GM23338 (cell line): ENCODE measurements around the gene VWDE. TPM values are rescaled to one million over a fixed set of nuclear protein-coding genes. Genes with fewer than 3 reads are reported as not detected.

Experiments used
- ATAC-seq: fragments of 200-7000 bp; cut with Tn5 transposase; 3 replicates; pipeline ENCODE4 v1.9.1; 2020
- DNase-seq: peaks from one replicate; pipeline ENCODE4 v3.0.0-alpha.2; 2015; ENCODE audit warnings: low spot score
- H2AFZ ChIP-seq: fragments of 200-600 bp; sonication (generic); 2 replicates; pipeline ENCODE4 v1.8.0; 2016; ENCODE audit warnings: antibody characterized with exemption, mild to moderate bottlenecking, moderate library complexity
- H3F3A ChIP-seq: fragments of 200-600 bp; sonication (generic); replicated peaks from 2 replicates; pipeline ENCODE4 v1.8.0; 2017; ENCODE audit warnings: antibody characterized with exemption, mixed run types, low read depth
- H3K27ac ChIP-seq: fragments of 200-600 bp; sonication (generic); 2 replicates; pipeline ENCODE4 v1.6.1; 2016; ENCODE audit warnings: low read depth
- H3K27me3 ChIP-seq: fragments of 200-600 bp; sonication (generic); 2 replicates; pipeline ENCODE4 v1.8.0; 2016; ENCODE audit warnings: mild to moderate bottlenecking, mixed run types, moderate library complexity; ENCODE audit not compliant: insufficient read depth
- H3K36me3 ChIP-seq: fragments of 200-600 bp; sonication (generic); 2 replicates; pipeline ENCODE4 v1.8.0; 2016; ENCODE audit warnings: mild to moderate bottlenecking; ENCODE audit not compliant: insufficient read depth
- H3K4me1 ChIP-seq: fragments of 200-600 bp; sonication (generic); 2 replicates; pipeline ENCODE4 v1.8.0; 2016; ENCODE audit warnings: mild to moderate bottlenecking, moderate library complexity; ENCODE audit not compliant: insufficient read depth
- H3K4me2 ChIP-seq: fragments of 200-600 bp; sonication (generic); 2 replicates; pipeline ENCODE4 v1.7.1; 2017; ENCODE audit warnings: mixed run types
- H3K4me3 ChIP-seq: fragments of 200-600 bp; sonication (generic); 2 replicates; pipeline ENCODE4 v1.6.1; 2016; ENCODE audit warnings: mixed run types
- H3K79me2 ChIP-seq: fragments of 200-600 bp; sonication (generic); replicated peaks from 2 replicates; pipeline ENCODE4 v1.8.0; 2017; ENCODE audit warnings: mild to moderate bottlenecking; ENCODE audit not compliant: insufficient read depth
- H3K9me2 ChIP-seq: fragments of 200-600 bp; sonication (generic); 2 replicates; pipeline ENCODE4 v1.8.0; 2017; ENCODE audit not compliant: insufficient read depth
- H4K20me1 ChIP-seq: fragments of 200-600 bp; sonication (generic); replicated peaks from 2 replicates; pipeline ENCODE4 v1.8.0; 2017; ENCODE audit warnings: mild to moderate bottlenecking; ENCODE audit not compliant: insufficient read depth
- H3K27ac Mint-ChIP-seq: 2 replicates; pipeline ENCODE4 v1.8.0; 2020; ENCODE audit warnings: inconsistent platforms, mild to moderate bottlenecking, moderate library complexity, mixed read lengths
- H3K27me3 Mint-ChIP-seq: 3 replicates; pipeline ENCODE4 v1.8.0; 2022; ENCODE audit warnings: low read depth, mild to moderate bottlenecking, moderate library complexity, mixed read lengths, inconsistent platforms; ENCODE audit not compliant: insufficient read depth, poor library complexity
- H3K36me3 Mint-ChIP-seq: 3 replicates; pipeline ENCODE4 v1.8.0; 2021; ENCODE audit warnings: low read depth, mild to moderate bottlenecking, inconsistent platforms, moderate library complexity, mixed read lengths
- H3K4me1 Mint-ChIP-seq: 3 replicates; pipeline ENCODE4 v1.8.0; 2020; ENCODE audit warnings: mild to moderate bottlenecking, inconsistent platforms, mixed read lengths
- H3K4me3 Mint-ChIP-seq: 3 replicates; pipeline ENCODE4 v1.8.0; 2021; ENCODE audit warnings: moderate library complexity, mild to moderate bottlenecking, inconsistent platforms, mixed read lengths
- H3K9me3 Mint-ChIP-seq: 3 replicates; pipeline ENCODE4 v1.8.0; 2020; ENCODE audit warnings: moderate library complexity, mild to moderate bottlenecking, inconsistent platforms, mixed read lengths
- EZH2phosphoT487 ChIP-seq: fragments of 200-600 bp; sonication (generic); IDR thresholded peaks from one replicate; pipeline ENCODE4 v1.8.1; 2018; ENCODE audit warnings: antibody characterized with exemption; ENCODE audit not compliant: unreplicated experiment
- JUNB ChIP-seq: IDR thresholded peaks from one replicate; pipeline ENCODE4 v1.6.1; 2016; ENCODE audit warnings: antibody characterized with exemption; ENCODE audit not compliant: unreplicated experiment
- STAT1 ChIP-seq: IDR thresholded peaks from one replicate; pipeline ENCODE4 v1.6.1; 2016; ENCODE audit warnings: antibody characterized with exemption; ENCODE audit not compliant: unreplicated experiment
- ZNF114 ChIP-seq: fragments of 250-450 bp; sonication (Bioruptor Pico); IDR thresholded peaks from 2 replicates; pipeline ENCODE4 v1.5.0; 2020; ENCODE audit warnings: mild to moderate bottlenecking, moderate library complexity
- ZNF331 ChIP-seq: fragments of 250-450 bp; sonication (Bioruptor Pico); IDR thresholded peaks from 2 replicates; pipeline ENCODE4 v1.5.0; 2020; ENCODE audit warnings: low read depth, mild to moderate bottlenecking, moderate library complexity
- polyA plus RNA-seq: library from polyadenylated mRNA; unstranded; fragments of >200 nt; fragmentation: Nextera tagmentation; extraction: Ambion mirVana; gene quantifications from 2 replicates; pipeline ENCODE4 v1.2.1, GENCODE V29; 2016
- total RNA-seq: library from RNA; depleted of rRNA; stranded (reverse); fragments of >200 nt; shearing (Covaris generic); gene quantifications from 2 replicates; pipeline ENCODE4 v1.2.3, GENCODE V29; 2014
- TF ChIP-seq, protein P1 (sequence below), 2 experiments: fragments of 200-600 bp in 1 of 2; sonication (generic) in 1 of 2; conservative IDR thresholded peaks; 2 replicates each; pipeline versions ENCODE4 v1.5.1 to v1.6.1; 2016 to 2017; ENCODE audit warnings: antibody characterized with exemption in 2 of 2, low read depth in 2 of 2, mild to moderate bottlenecking in 2 of 2, moderate library complexity in 1 of 2
- TF ChIP-seq, protein P2 (sequence below): IDR thresholded peaks from 2 replicates; pipeline ENCODE4 v1.6.1; 2016; ENCODE audit warnings: antibody characterized with exemption

VWDE gene
- total and polyA plus RNA-seq, 2 experiments from 2014 or later, result 24.6 to 45.5 TPM

DNA sequence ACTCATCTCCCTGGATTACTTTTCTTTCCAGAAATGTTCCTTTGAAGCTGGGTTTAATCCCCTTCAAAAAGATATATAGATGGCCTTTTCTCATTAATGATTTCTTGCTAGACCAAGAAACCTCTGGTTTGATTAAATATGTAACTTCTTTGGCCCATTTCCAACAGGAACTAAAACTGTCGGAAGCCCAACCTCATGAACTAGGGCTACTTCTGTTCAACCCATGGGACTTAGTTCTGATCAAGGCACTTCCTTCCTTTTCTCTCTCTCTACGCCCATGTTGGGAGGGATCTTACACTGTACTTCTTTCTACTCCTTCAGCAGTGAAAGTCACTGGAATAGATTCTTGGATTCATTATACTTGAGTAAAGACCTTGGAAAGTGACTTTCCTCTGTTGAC, 109.0 kb downstream of the VWDE start (continued):
- TF ChIP-seq JUNB (no peak), STAT1 (no peak)

DNA sequence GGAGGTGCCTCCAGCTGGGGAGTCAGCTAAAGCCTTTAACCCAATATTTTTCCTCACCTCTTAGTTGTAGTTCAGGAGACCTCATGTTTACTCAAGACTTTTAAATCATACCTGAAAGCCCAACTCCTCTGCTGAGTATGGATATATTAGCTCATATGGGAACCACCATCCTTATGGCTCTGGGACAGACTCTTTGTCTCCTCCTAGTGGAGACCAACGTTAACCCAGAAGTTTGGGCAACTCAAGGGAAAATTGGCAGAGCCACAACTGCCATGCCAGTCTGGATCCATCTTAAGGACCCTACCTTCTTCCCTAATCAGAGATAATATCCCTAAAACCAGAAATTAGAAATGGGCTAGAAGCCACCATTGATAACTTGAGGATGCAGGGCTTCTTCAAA, 111.8 kb downstream of the VWDE start:
- H3K79me2 ChIP-seq, result no peaks in the 10 kb centered on the region
- H3K36me3 ChIP-seq, result peaks cover 14% of the 10 kb centered on the region
- H3F3A ChIP-seq, result no peaks in the 10 kb centered on the region
- H3K4me2 ChIP-seq, result no peak overlapping the region
- peaks cover 40% of the 10 kb centered on the region for H3K9me3 Mint-ChIP-seq
- H3K27me3 Mint-ChIP-seq, result peaks cover 5% of the 10 kb centered on the region
- no peak overlapping the region for H3K27ac Mint-ChIP-seq
- no peaks in the 10 kb centered on the region for H3K4me1 ChIP-seq
- no peak for ATAC-seq
- TF ChIP-seq EZH2phosphoT487 (no peak), ZNF114 (CRISPR knock-in tag) (no peak)
- TF ChIP-seq, protein P1, sequence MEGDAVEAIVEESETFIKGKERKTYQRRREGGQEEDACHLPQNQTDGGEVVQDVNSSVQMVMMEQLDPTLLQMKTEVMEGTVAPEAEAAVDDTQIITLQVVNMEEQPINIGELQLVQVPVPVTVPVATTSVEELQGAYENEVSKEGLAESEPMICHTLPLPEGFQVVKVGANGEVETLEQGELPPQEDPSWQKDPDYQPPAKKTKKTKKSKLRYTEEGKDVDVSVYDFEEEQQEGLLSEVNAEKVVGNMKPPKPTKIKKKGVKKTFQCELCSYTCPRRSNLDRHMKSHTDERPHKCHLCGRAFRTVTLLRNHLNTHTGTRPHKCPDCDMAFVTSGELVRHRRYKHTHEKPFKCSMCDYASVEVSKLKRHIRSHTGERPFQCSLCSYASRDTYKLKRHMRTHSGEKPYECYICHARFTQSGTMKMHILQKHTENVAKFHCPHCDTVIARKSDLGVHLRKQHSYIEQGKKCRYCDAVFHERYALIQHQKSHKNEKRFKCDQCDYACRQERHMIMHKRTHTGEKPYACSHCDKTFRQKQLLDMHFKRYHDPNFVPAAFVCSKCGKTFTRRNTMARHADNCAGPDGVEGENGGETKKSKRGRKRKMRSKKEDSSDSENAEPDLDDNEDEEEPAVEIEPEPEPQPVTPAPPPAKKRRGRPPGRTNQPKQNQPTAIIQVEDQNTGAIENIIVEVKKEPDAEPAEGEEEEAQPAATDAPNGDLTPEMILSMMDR (conservative IDR thresholded peaks at IDR 0.05; ENCODE audit: low read depth in 2 of 2), result peak; percentile 43 to 51
- H4K20me1 ChIP-seq, result no peaks in the 10 kb centered on the region
- H3K36me3 Mint-ChIP-seq, result peaks cover 36% of the 10 kb centered on the region; the same call in 2 of the 3 replicates
- no peak overlapping the region for H3K27ac ChIP-seq
- no peaks in the 10 kb centered on the region for H3K4me1 Mint-ChIP-seq
- H3K27me3 ChIP-seq, result no peaks in the 10 kb centered on the region
- no peak overlapping the region for H2AFZ ChIP-seq
- no peak overlapping the region for H3K4me3 Mint-ChIP-seq
- no peak overlapping the region for H3K4me3 ChIP-seq
- DNase-seq, result no peak
- H3K9me2 ChIP-seq, result peaks cover 3% of the 10 kb centered on the region

DNA sequence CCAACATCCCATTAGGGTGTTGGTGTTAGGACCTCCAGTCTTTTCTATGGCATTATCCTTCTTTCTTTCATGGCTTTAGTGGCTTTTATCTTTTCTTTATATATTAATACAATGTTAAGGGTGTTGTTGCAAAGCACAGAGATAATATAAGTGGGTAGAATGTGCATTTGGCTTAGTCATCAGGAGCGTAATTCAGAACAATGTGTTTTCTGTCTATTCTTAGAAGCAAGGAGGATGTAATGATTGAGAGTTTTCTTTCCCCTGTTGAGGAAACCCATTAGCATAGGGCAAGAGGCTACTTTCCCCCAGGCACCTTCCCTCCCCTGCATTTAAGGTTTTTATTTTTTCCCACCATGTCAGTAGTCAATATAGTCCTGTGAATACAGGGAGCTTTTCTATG, 112.9 kb downstream of the VWDE start:
- Mint-ChIP-seq H3K27ac (no peak overlapping the region), H3K4me1 (no peaks in the 10 kb centered on the region), H3K36me3 (peaks cover 33% of the 10 kb centered on the region; the same call in 2 of the 3 replicates), H3K27me3 (peaks cover 3% of the 10 kb centered on the region), H3K9me3 (peaks cover 40% of the 10 kb centered on the region), H3K4me3 (no peak overlapping the region)
- no peak for ATAC-seq
- H3K4me3 ChIP-seq, result no peak overlapping the region
- no peaks in the 10 kb centered on the region; the same call in 1 of the 2 replicates for H3K9me2 ChIP-seq
- H3K4me2 ChIP-seq, result no peak overlapping the region
- H3K79me2 ChIP-seq, result no peaks in the 10 kb centered on the region
- H3F3A ChIP-seq, result no peaks in the 10 kb centered on the region
- no peak overlapping the region for H3K27ac ChIP-seq
- H3K4me1 ChIP-seq, result no peaks in the 10 kb centered on the region
- no peak for DNase-seq
- H3K27me3 ChIP-seq, result no peaks in the 10 kb centered on the region
- H4K20me1 ChIP-seq, result no peaks in the 10 kb centered on the region
- no peak for TF ChIP-seq ZNF331
- TF ChIP-seq, protein P2, sequence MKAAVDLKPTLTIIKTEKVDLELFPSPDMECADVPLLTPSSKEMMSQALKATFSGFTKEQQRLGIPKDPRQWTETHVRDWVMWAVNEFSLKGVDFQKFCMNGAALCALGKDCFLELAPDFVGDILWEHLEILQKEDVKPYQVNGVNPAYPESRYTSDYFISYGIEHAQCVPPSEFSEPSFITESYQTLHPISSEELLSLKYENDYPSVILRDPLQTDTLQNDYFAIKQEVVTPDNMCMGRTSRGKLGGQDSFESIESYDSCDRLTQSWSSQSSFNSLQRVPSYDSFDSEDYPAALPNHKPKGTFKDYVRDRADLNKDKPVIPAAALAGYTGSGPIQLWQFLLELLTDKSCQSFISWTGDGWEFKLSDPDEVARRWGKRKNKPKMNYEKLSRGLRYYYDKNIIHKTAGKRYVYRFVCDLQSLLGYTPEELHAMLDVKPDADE, result no peak
- TF ChIP-seq JUNB, result no peak
- H2AFZ ChIP-seq, result no peak overlapping the region
- H3K36me3 ChIP-seq, result peaks cover 14% of the 10 kb centered on the region
